Thyroid gland (tissue), 4 donors: ENCODE results near the gene ANKRD33B.

ENCODE experiments used
- CTCF ChIP-seq, 6 experiments: fragments of 200-600 bp in 3 of 6; fragments of 450-650 bp in 3 of 6; sonication (generic) in 3 of 6; IDR thresholded peaks; one replicate each; pipeline ENCODE4 v1.5.1; 2016 to 2019; ENCODE audit warnings: antibody characterized with exemption in 6 of 6, mild to moderate bottlenecking in 2 of 6, inconsistent platforms in 1 of 6, moderate library complexity in 1 of 6
- POLR2A ChIP-seq, 2 donors: fragments of 450-650 bp; IDR thresholded peaks; one replicate each; pipeline ENCODE4 v1.6.1; 2017; ENCODE audit warnings: antibody characterized with exemption in 2 of 2, mild to moderate bottlenecking in 2 of 2, moderate library complexity in 1 of 2

DNA sequence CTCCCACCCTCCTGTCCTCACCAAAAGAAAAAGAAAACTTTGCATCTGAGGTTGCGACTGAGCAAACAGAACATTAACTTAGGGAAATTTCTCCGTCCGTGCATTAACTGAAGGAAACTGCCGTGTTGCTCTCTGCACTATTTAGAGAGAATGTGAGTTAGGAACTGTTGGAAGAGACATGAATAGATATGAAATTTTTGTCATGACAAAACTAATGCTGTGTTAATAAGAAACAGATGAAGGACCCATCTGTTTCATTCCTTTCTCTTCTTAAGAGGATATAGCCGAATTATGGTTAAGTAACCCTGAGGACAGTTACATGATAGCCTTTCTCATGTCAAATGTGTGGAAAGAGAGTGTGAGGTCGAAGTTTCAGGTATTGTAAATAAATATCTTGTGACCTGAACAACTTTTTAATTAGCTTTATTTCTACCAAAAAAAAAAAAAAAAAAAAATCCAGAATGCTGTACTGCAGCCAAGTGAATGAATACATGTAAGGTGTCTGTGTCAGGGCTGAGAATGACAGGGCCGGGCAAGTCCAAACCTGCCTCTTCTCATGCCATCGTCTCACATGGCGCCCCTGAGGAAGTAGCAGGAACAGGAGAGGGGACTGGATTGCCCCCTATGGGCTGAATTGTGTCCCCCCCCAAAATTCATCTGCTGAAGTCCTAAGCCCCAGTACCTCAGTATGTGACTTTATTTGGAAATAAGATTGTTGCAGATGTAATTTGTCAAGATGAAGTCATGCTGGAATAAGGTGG is 35.6 kb upstream of the ANKRD33B start:
- TF ChIP-seq CTCF (IDR thresholded peaks at IDR 0.05): no peak
- TF ChIP-seq POLR2A (IDR thresholded peaks at IDR 0.05): no peak
